ENCODE data around the gene RRAS.
"Not testable (repeated sequence)": the region's sequence is repeated elsewhere in the genome, so short reads cannot be mapped to it uniquely, and the experiment has no call there.

The RRAS gene

DNA sequence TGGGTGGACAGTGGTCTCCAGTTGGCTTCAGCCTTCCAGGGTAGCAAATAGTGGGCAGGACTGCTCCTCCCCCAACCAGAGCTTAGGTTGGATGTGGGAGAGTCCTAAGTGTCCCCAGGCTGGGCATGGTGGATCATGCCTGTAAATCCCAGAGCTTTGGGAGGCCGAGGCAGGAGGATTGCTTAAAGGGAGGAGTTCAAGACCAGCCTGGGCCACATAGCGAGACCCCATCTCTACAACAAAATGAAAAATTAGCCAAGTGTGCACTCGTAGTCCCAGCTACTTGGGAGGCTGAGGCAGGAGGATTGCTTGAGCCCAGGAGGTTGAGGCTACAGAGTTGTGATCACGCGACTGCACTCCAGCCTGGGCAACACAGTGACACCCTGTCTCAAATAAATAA is 7.4 kb downstream of the RRAS start:
- H3K4me1 ChIP-seq (ENCODE audit: control insufficient read depth in 1 of 2, insufficient read depth in 2 of 2, low read length in 2 of 2), result peaks cover 6 to 9% of the 10 kb centered on the region in 2 donors
- H3K27ac ChIP-seq (ENCODE audit: low read depth, low read length), result no peak overlapping the region
- no peak overlapping the region for H3K4me3 ChIP-seq (ENCODE audit: low read depth in 1 of 2, low read length in 2 of 2)
- H3K27me3 ChIP-seq (ENCODE audit: control insufficient read depth in 1 of 2, insufficient read depth in 2 of 2, low read length in 2 of 2), result no peaks in the 10 kb centered on the region
- H3K36me3 ChIP-seq (ENCODE audit: control insufficient read depth in 1 of 2, insufficient read depth in 2 of 2, low read length in 2 of 2), result no peaks in the 10 kb centered on the region
- no peak overlapping the region for H3K9ac ChIP-seq (ENCODE audit: low read depth in 1 of 2, low read length in 2 of 2)
- no peaks in the 10 kb centered on the region for H3K9me3 ChIP-seq (ENCODE audit: control insufficient read depth in 1 of 2, low read length in 2 of 2)

DNA sequence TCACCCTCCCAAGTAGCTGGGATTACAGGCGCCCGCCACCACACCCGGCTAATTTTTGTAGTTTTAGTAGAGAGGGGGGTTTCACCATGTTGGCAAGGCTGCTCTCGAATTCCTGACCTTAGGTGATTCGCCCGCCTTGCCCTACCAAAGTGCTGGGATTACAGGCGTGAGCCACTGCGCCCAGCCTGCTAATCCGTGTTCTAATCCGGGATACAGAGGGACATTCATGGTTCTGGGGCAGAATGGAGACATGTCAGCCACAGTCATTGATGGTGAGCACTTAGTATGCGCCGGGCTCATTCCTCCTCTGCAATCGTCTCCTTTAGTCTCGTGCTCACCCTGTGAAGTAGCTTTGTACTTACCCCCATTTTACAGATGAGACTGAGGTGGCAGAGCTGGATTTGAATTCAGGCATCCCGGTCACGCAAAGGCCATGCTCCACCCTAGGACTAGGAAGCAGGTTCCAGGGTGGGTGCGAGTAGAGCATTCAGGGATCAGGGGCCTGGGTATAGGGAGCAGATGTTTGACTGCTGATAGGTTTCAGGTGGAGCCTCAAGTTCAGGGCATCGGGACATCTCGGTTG is 8.2 kb downstream of the RRAS start:
- Histone ChIP-seq H3K4me1 (ENCODE audit: control insufficient read depth in 1 of 2, insufficient read depth in 2 of 2, low read length in 2 of 2) (peaks cover 6 to 9% of the 10 kb centered on the region in 2 donors), H3K36me3 (ENCODE audit: control insufficient read depth in 1 of 2, insufficient read depth in 2 of 2, low read length in 2 of 2) (no peaks in the 10 kb centered on the region), H3K27me3 (ENCODE audit: control insufficient read depth in 1 of 2, insufficient read depth in 2 of 2, low read length in 2 of 2) (no peaks in the 10 kb centered on the region), H3K9ac (ENCODE audit: low read depth in 1 of 2, low read length in 2 of 2) (no peak overlapping the region), H3K9me3 (ENCODE audit: control insufficient read depth in 1 of 2, low read length in 2 of 2) (no peaks in the 10 kb centered on the region), H3K27ac (ENCODE audit: low read depth, low read length) (no peak overlapping the region), H3K4me3 (ENCODE audit: low read depth in 1 of 2, low read length in 2 of 2) (no peak overlapping the region)

DNA sequence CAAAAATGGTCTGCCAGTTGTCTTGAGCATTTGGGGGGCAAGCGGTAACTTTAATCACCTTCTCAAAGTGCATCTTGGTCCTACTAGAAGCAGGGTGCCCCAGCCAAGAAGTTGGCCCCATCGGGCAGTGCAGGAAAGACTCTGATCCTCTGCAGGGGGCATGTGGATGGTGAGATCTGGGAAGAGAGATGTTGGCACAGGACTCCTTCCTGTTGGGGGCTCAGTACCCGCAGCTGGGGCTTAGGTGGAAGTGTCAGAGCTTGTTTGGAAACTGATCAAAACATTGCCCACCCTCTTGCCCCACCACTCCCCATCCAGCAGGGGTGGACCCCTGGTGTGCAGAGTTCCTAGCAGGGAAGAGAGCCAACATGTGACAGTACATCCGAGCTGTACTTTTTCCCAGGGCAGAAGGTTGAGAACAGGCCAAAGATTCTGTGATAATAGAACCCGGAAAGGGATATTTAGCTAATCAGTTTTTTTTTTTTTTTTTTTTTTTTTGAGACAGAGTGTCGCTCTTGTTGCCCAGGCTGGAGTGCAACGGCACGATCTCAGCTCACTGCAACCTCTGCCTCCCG is 8.8 kb downstream of the RRAS start:
- Histone ChIP-seq H3K9me3 (ENCODE audit: control insufficient read depth in 1 of 2, low read length in 2 of 2) (no peaks in the 10 kb centered on the region), H3K27ac (ENCODE audit: low read depth, low read length) (no peak overlapping the region)

DNA sequence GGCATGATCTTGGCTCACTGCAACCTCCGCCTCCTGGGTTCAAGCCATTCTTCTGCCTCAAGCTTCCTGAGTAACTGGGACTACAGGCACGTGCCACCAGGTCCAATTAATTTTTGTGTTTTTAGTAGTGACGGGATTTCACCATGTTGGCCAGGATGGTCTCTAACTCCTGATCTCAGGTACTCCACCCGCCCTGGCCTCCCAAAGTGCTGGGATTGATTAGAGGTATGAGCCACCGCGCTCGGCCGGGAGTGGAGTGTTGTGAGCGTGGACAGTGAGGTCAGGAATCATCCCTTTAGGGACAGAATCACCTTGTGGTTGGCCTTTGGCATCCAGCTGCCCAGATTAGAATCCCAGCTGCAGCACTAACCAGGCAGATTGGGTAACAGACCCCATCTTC is 10.3 kb downstream of the RRAS start:
- Histone ChIP-seq H3K9ac (ENCODE audit: low read depth in 1 of 2, low read length in 2 of 2) (no peak overlapping the region), H3K4me1 (ENCODE audit: control insufficient read depth in 1 of 2, insufficient read depth in 2 of 2, low read length in 2 of 2) (peaks cover 6 to 9% of the 10 kb centered on the region in 2 donors), H3K4me3 (ENCODE audit: low read depth in 1 of 2, low read length in 2 of 2) (no peak overlapping the region), H3K27me3 (ENCODE audit: control insufficient read depth in 1 of 2, insufficient read depth in 2 of 2, low read length in 2 of 2) (no peaks in the 10 kb centered on the region), H3K36me3 (ENCODE audit: control insufficient read depth in 1 of 2, insufficient read depth in 2 of 2, low read length in 2 of 2) (peaks cover 0 to 8% of the 10 kb centered on the region in 2 donors), H3K27ac (ENCODE audit: low read depth, low read length) (no peak overlapping the region), H3K9me3 (ENCODE audit: control insufficient read depth in 1 of 2, low read length in 2 of 2) (no peaks in the 10 kb centered on the region)

More for the DNA sequence above, 8.8 kb downstream of the RRAS start:
- Histone ChIP-seq H3K27me3 (ENCODE audit: control insufficient read depth in 1 of 2, insufficient read depth in 2 of 2, low read length in 2 of 2) (no peaks in the 10 kb centered on the region), H3K4me3 (ENCODE audit: low read depth in 1 of 2, low read length in 2 of 2) (no peak overlapping the region), H3K4me1 (ENCODE audit: control insufficient read depth in 1 of 2, insufficient read depth in 2 of 2, low read length in 2 of 2) (peaks cover 6 to 9% of the 10 kb centered on the region in 2 donors), H3K9ac (ENCODE audit: low read depth in 1 of 2, low read length in 2 of 2) (no peak overlapping the region), H3K36me3 (ENCODE audit: control insufficient read depth in 1 of 2, insufficient read depth in 2 of 2, low read length in 2 of 2) (no peaks in the 10 kb centered on the region)

GRCh38 chr19:49626226-49626625 is 13.7 kb downstream of the RRAS start:
- Histone ChIP-seq H3K4me1 (ENCODE audit: control insufficient read depth in 1 of 2, insufficient read depth in 2 of 2, low read length in 2 of 2) (peaks cover 4 to 6% of the 10 kb centered on the region in 2 donors), H3K36me3 (ENCODE audit: control insufficient read depth in 1 of 2, insufficient read depth in 2 of 2, low read length in 2 of 2) (peaks cover 4 to 23% of the 10 kb centered on the region in 2 donors), H3K4me3 (ENCODE audit: low read depth in 1 of 2, low read length in 2 of 2) (no peak overlapping the region), H3K27me3 (ENCODE audit: control insufficient read depth in 1 of 2, insufficient read depth in 2 of 2, low read length in 2 of 2) (no peaks in the 10 kb centered on the region), H3K9me3 (ENCODE audit: control insufficient read depth in 1 of 2, low read length in 2 of 2) (no peaks in the 10 kb centered on the region), H3K9ac (ENCODE audit: low read depth in 1 of 2, low read length in 2 of 2) (no peak overlapping the region), H3K27ac (ENCODE audit: low read depth, low read length) (no peak overlapping the region)

DNA sequence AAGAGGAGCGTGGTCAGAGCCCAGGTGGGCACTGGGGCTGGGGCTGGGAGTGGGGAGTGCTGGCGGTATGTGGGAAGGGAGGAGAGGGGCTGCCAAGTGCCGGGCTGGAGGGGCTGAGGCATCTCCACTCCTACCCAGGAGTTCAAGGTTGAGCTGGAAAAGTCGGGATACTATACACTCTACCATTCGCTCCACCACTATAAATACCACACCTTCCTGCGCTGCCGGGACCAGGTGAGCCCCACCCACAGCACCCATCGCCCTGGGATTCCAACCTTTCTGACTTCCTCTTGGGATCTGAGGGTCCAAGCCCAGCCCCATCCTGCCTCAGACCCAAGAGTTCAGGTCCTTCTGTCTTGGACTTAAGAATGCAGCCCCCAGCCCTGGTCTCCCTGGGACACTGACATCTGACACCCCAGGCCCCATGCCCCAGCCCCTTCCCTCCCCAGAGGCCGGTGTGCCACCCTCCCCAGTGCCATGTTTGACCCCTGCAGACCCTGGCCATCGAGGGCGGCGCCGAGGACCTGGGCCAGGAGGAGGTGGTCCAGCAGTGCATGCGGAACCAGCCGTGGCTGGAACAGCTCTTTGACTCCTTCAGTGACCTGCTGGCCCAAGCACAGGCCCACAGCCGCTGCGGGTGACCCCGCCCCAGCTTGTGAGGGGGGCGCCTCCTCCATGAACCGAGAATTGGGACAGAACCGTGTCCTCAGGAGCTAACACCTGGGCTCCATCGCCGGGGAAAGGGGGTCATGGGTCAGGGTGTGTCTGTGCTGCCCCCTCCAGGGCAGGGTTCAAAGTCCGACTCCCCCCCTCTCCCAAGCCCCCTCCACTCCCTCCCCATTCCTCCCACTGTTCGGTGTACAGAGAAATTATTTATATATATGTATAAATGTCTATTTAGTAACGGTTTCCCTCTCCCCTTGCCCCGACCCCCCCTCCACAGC is 14.7 kb downstream of the RRAS start:
- Histone ChIP-seq H3K36me3 (ENCODE audit: control insufficient read depth in 1 of 2, insufficient read depth in 2 of 2, low read length in 2 of 2) (peaks cover 7 to 27% of the 10 kb centered on the region in 2 donors), H3K4me1 (ENCODE audit: control insufficient read depth in 1 of 2, insufficient read depth in 2 of 2, low read length in 2 of 2) (no peaks in the 10 kb centered on the region), H3K27me3 (ENCODE audit: control insufficient read depth in 1 of 2, insufficient read depth in 2 of 2, low read length in 2 of 2) (no peaks in the 10 kb centered on the region), H3K27ac (ENCODE audit: low read depth, low read length) (no peak overlapping the region), H3K9me3 (ENCODE audit: control insufficient read depth in 1 of 2, low read length in 2 of 2) (no peaks in the 10 kb centered on the region), H3K9ac (ENCODE audit: low read depth in 1 of 2, low read length in 2 of 2) (no peak overlapping the region), H3K4me3 (ENCODE audit: low read depth in 1 of 2, low read length in 2 of 2) (no peak overlapping the region)

GRCh38 chr19:49617860-49618259 is 22.1 kb downstream of the RRAS start:
- not testable (repeated sequence) for H3K9ac ChIP-seq (ENCODE audit: low read depth in 1 of 2, low read length in 2 of 2); H3K27me3 ChIP-seq (ENCODE audit: control insufficient read depth in 1 of 2, insufficient read depth in 2 of 2, low read length in 2 of 2); H3K4me1 ChIP-seq (ENCODE audit: control insufficient read depth in 1 of 2, insufficient read depth in 2 of 2, low read length in 2 of 2); H3K9me3 ChIP-seq (ENCODE audit: control insufficient read depth in 1 of 2, low read length in 2 of 2); H3K27ac ChIP-seq (ENCODE audit: low read depth, low read length); H3K4me3 ChIP-seq (ENCODE audit: low read depth in 1 of 2, low read length in 2 of 2)
- peaks cover 32 to 75% of the 10 kb centered on the region in 2 donors for H3K36me3 ChIP-seq (ENCODE audit: control insufficient read depth in 1 of 2, insufficient read depth in 2 of 2, low read length in 2 of 2)

DNA sequence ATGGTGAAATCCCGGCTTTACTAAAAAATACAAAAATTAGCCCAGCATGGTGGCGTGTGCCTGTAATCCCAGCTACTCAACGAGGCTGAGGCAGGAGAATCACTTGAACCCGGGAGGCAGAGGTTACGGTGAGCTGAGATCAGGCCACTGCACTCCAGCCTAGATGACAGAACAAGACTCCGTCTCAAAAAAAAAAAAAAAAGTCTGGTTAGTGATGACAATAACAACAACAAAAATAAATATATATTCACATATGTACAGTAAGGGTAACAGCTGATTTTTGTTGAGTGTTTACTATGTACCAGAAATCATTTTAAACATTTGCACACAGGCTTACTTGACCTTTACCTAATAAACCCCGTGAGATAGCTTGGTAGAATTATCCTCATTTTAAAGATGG is 23.0 kb downstream of the RRAS start:
- Histone ChIP-seq H3K4me1 (ENCODE audit: control insufficient read depth in 1 of 2, insufficient read depth in 2 of 2, low read length in 2 of 2) (no peaks in the 10 kb centered on the region), H3K9ac (ENCODE audit: low read depth in 1 of 2, low read length in 2 of 2) (no peak overlapping the region), H3K27me3 (ENCODE audit: control insufficient read depth in 1 of 2, insufficient read depth in 2 of 2, low read length in 2 of 2) (no peaks in the 10 kb centered on the region), H3K27ac (ENCODE audit: low read depth, low read length) (no peak overlapping the region), H3K36me3 (ENCODE audit: control insufficient read depth in 1 of 2, insufficient read depth in 2 of 2, low read length in 2 of 2) (peaks cover 32 to 78% of the 10 kb centered on the region in 2 donors), H3K4me3 (ENCODE audit: low read depth in 1 of 2, low read length in 2 of 2) (no peak overlapping the region), H3K9me3 (ENCODE audit: control insufficient read depth in 1 of 2, low read length in 2 of 2) (no peaks in the 10 kb centered on the region)

GRCh38 chr19:49616532-49616931 is 23.4 kb downstream of the RRAS start:
- H3K36me3 ChIP-seq (ENCODE audit: control insufficient read depth in 1 of 2, insufficient read depth in 2 of 2, low read length in 2 of 2), result peaks cover 31 to 74% of the 10 kb centered on the region in 2 donors

GRCh38 chr19:49615861-49616260 is 24.1 kb downstream of the RRAS start:
- Histone ChIP-seq H3K9ac (ENCODE audit: low read depth in 1 of 2, low read length in 2 of 2) (no peak overlapping the region), H3K36me3 (ENCODE audit: control insufficient read depth in 1 of 2, insufficient read depth in 2 of 2, low read length in 2 of 2) (peaks cover 27 to 73% of the 10 kb centered on the region in 2 donors), H3K9me3 (ENCODE audit: control insufficient read depth in 1 of 2, low read length in 2 of 2) (no peaks in the 10 kb centered on the region), H3K4me1 (ENCODE audit: control insufficient read depth in 1 of 2, insufficient read depth in 2 of 2, low read length in 2 of 2) (no peaks in the 10 kb centered on the region), H3K27ac (ENCODE audit: low read depth, low read length) (no peak overlapping the region), H3K27me3 (ENCODE audit: control insufficient read depth in 1 of 2, insufficient read depth in 2 of 2, low read length in 2 of 2) (no peaks in the 10 kb centered on the region), H3K4me3 (ENCODE audit: low read depth in 1 of 2, low read length in 2 of 2) (no peak overlapping the region)

More at GRCh38 chr19:49616532-49616931, 23.4 kb downstream of the RRAS start:
- Histone ChIP-seq H3K4me3 (ENCODE audit: low read depth in 1 of 2, low read length in 2 of 2) (no peak overlapping the region), H3K4me1 (ENCODE audit: control insufficient read depth in 1 of 2, insufficient read depth in 2 of 2, low read length in 2 of 2) (no peaks in the 10 kb centered on the region), H3K27me3 (ENCODE audit: control insufficient read depth in 1 of 2, insufficient read depth in 2 of 2, low read length in 2 of 2) (no peaks in the 10 kb centered on the region), H3K9ac (ENCODE audit: low read depth in 1 of 2, low read length in 2 of 2) (no peak overlapping the region), H3K9me3 (ENCODE audit: control insufficient read depth in 1 of 2, low read length in 2 of 2) (no peaks in the 10 kb centered on the region), H3K27ac (ENCODE audit: low read depth, low read length) (no peak overlapping the region)

Measured in duodenal mucosa (tissue), 2 donors.